Mesothelial cell of epicardium (in vitro differentiated cells): ENCODE data around the gene CTNNA2. TPM values are rescaled to one million over a fixed set of nuclear protein-coding genes. Genes with fewer than 3 reads are reported as not detected.

ENCODE experiments used
- DNase-seq, 2 experiments: peaks; one replicate each; pipeline ENCODE4 v3.0.0; 2021; ENCODE audit warnings: low spot score in 2 of 2; ENCODE audit not compliant: unreplicated experiment in 2 of 2
- H3K27ac Mint-ChIP-seq: 2 replicates; pipeline ENCODE4 v1.8.0; 2021; ENCODE audit warnings: mixed read lengths
- H3K27me3 Mint-ChIP-seq: 2 replicates; pipeline ENCODE4 v1.8.0; 2021; ENCODE audit warnings: low read depth, mixed read lengths
- H3K36me3 Mint-ChIP-seq: 2 replicates; pipeline ENCODE4 v1.8.0; 2021; ENCODE audit warnings: mixed read lengths
- H3K4me1 Mint-ChIP-seq: 2 replicates; pipeline ENCODE4 v1.8.0; 2021; ENCODE audit warnings: mixed read lengths
- H3K4me3 Mint-ChIP-seq: 2 replicates; pipeline ENCODE4 v1.8.0; 2021; ENCODE audit warnings: mild to moderate bottlenecking, moderate library complexity, mixed read lengths
- H3K9me3 Mint-ChIP-seq: 2 replicates; pipeline ENCODE4 v1.8.0; 2021; ENCODE audit warnings: mixed read lengths
- total RNA-seq: library from RNA; stranded (reverse); gene quantifications from 3 replicates; pipeline ENCODE4 v1.2.1, GENCODE V29; 2021
- TF ChIP-seq, protein P1 (sequence below): fragments of 200-600 bp; sonication (generic); IDR thresholded peaks from one replicate; pipeline ENCODE4 v1.5.0; 2021; ENCODE audit warnings: antibody characterized with exemption; ENCODE audit not compliant: unreplicated experiment

The CTNNA2 gene
- total RNA-seq, 1 donor from 2014 or later, result 4.9 TPM

DNA sequence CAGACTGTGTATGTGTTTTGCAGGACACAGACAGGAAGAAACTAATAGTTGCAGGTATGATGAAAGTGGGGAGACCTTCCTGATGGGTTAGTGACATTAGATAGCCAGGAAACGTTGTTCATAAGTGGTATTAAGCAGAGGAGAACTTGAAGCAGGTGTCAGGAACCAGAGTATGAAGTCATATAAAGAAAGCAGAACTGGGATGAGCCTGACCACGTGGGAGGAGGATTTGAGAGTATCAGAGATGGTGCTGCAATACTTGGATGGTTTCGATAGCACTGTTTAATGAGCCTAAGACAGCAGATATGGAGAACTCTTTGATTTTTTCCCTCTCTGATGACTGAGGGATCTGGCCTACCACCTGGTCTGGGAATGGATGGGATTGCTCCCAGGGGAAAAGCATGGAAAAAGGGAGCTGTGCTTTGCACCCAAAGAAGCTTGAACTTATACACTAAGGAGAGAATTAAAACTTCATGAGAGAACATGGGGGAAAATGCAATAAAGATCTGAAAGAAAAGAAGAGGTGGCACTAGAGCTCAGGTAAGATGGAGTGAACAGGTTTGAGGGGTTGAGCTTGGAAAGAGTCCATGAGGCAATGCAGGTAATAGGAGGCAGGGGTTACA lies 1017.7 kb downstream of the CTNNA2 start:
- Mint-ChIP-seq H3K36me3 (no peaks in the 10 kb centered on the region), H3K27me3 (peaks cover 10% of the 10 kb centered on the region), H3K27ac (no peak overlapping the region), H3K4me3 (no peak overlapping the region), H3K4me1 (no peaks in the 10 kb centered on the region), H3K9me3 (no peaks in the 10 kb centered on the region)
- DNase-seq, result no peak
- TF ChIP-seq, protein P1, sequence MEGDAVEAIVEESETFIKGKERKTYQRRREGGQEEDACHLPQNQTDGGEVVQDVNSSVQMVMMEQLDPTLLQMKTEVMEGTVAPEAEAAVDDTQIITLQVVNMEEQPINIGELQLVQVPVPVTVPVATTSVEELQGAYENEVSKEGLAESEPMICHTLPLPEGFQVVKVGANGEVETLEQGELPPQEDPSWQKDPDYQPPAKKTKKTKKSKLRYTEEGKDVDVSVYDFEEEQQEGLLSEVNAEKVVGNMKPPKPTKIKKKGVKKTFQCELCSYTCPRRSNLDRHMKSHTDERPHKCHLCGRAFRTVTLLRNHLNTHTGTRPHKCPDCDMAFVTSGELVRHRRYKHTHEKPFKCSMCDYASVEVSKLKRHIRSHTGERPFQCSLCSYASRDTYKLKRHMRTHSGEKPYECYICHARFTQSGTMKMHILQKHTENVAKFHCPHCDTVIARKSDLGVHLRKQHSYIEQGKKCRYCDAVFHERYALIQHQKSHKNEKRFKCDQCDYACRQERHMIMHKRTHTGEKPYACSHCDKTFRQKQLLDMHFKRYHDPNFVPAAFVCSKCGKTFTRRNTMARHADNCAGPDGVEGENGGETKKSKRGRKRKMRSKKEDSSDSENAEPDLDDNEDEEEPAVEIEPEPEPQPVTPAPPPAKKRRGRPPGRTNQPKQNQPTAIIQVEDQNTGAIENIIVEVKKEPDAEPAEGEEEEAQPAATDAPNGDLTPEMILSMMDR, result no peak

DNA sequence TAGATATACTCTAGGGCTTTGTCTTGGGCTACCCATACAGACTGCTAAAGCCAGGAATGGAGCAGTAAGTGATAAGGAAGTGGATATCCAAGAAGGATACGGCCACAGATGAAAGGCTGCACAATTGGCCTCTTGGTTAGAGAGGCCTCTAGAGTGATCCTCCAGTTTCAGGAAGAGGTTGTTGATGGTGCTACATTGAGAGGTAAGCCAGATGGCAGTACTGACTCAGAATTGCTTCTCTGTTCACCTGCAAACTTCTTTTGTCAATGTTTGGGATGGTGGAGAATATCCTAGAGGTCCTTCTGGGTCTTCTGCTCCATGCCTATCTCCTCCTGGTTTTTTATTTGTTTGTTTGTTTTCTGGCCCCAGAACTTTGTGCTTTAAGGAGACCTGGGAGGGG lies 1018.5 kb downstream of the CTNNA2 start:
- Mint-ChIP-seq H3K4me1 (no peaks in the 10 kb centered on the region), H3K4me3 (no peak overlapping the region), H3K9me3 (no peaks in the 10 kb centered on the region), H3K27me3 (peaks cover 13% of the 10 kb centered on the region), H3K27ac (no peak overlapping the region), H3K36me3 (no peaks in the 10 kb centered on the region)
- TF ChIP-seq, protein P1, result no peak
- no peak for DNase-seq

DNA sequence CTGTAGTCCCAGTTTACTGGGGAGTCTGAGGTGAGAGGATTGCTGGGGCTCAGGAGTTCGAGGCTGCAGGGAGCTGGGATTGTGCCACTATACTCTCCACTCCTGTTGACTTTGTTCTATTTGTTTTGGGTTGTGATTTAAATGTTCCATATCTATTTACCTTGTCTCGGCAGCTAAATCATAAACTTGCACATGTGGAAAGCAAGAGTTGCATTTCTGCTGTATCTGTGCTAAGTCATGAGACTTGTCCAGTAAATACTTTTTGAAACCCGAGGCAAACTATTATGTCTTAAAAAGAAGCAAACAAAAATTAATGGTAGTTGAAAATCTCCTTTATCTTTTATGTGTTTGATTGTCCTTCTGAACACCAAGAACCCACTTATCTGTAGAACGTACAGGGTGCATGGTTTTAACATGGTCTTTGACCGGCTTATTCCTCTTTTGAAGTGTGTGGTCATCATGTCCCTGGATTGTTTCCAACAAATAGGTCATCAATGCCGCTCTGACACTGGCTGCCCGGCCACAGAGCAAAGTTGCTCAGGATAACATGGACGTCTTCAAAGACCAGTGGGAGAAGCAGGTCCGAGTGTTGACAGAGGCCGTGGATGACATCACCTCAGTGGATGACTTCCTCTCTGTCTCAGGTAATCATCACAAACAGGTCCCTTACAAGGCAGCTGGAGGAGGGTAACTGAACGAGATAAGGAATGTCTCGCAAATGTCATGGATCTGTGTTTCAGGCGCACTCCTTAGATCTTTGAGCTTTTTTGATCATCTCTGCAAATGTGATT lies 1032.8 kb downstream of the CTNNA2 start:
- TF ChIP-seq, protein P1, result no peak
- no peak overlapping the region for H3K4me3 Mint-ChIP-seq
- H3K36me3 Mint-ChIP-seq, result no peaks in the 10 kb centered on the region
- H3K27me3 Mint-ChIP-seq, result no peaks in the 10 kb centered on the region
- peaks cover 9% of the 10 kb centered on the region for H3K4me1 Mint-ChIP-seq
- no peaks in the 10 kb centered on the region for H3K9me3 Mint-ChIP-seq
- no peak overlapping the region for H3K27ac Mint-ChIP-seq
- DNase-seq, result no peak

DNA sequence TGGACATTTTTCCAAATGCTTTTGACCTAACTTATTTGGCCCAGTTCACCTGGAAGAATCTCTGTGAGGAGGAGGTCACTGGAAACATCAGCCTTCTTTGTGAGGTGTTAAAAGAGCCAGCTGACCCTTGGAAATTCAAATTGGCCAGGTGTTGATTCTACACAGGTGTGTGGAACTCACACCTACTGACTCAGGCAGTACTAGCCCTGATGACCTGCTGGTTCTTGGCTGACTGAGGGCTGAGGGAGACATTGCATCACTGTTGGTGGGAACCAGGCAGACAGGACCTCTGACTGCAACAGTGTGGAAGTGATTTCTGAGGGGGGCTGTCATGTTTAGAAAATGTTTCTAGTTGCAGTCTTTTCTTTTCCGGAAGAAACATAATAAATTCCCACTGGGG lies 1033.9 kb downstream of the CTNNA2 start:
- Mint-ChIP-seq H3K9me3 (peaks cover 5% of the 10 kb centered on the region), H3K27me3 (no peaks in the 10 kb centered on the region), H3K36me3 (no peaks in the 10 kb centered on the region), H3K27ac (no peak overlapping the region), H3K4me3 (no peak overlapping the region), H3K4me1 (peaks cover 9% of the 10 kb centered on the region)
- TF ChIP-seq, protein P1, result no peak
- DNase-seq, result no peak

DNA sequence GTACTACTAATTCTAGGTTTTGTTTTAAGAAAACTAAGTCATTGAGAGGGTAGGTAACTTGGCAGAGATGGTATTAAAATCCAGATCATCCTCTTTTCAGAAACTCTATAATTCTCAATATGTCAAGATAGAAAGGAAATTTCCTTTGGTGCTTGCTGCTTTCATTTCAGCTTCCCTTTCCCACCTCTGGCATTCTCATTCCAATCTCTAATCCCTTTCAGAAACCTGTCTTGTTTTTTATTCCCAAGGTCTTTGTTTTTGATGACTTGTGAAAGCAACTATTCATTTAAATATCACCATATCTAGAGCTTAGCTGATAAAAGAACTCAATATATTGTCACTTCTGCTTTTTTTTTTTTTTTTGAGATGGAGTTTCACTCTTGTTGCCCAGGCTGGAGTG lies 1034.5 kb downstream of the CTNNA2 start:
- DNase-seq, result no peak
- no peak overlapping the region for H3K4me3 Mint-ChIP-seq
- H3K27me3 Mint-ChIP-seq, result no peaks in the 10 kb centered on the region
- H3K9me3 Mint-ChIP-seq, result peaks cover 6% of the 10 kb centered on the region
- TF ChIP-seq, protein P1, result no peak
- H3K27ac Mint-ChIP-seq, result no peak overlapping the region
- no peaks in the 10 kb centered on the region for H3K36me3 Mint-ChIP-seq
- H3K4me1 Mint-ChIP-seq, result peaks cover 9% of the 10 kb centered on the region
